ENCODE measurements around the gene CACNA1C. TPM values are rescaled to one million over a fixed set of nuclear protein-coding genes. Genes with fewer than 3 reads are reported as not detected.

The CACNA1C gene
- total RNA-seq, 1 experiment from 2014 or later, result 3.7 TPM

- TF ChIP-seq, protein P1, sequence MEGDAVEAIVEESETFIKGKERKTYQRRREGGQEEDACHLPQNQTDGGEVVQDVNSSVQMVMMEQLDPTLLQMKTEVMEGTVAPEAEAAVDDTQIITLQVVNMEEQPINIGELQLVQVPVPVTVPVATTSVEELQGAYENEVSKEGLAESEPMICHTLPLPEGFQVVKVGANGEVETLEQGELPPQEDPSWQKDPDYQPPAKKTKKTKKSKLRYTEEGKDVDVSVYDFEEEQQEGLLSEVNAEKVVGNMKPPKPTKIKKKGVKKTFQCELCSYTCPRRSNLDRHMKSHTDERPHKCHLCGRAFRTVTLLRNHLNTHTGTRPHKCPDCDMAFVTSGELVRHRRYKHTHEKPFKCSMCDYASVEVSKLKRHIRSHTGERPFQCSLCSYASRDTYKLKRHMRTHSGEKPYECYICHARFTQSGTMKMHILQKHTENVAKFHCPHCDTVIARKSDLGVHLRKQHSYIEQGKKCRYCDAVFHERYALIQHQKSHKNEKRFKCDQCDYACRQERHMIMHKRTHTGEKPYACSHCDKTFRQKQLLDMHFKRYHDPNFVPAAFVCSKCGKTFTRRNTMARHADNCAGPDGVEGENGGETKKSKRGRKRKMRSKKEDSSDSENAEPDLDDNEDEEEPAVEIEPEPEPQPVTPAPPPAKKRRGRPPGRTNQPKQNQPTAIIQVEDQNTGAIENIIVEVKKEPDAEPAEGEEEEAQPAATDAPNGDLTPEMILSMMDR (conservative IDR thresholded peaks at IDR 0.05; ENCODE audit: low read depth, low read length), result no peak
- TF ChIP-seq EZH2 (IDR thresholded peaks at IDR 0.05; ENCODE audit: borderline replicate concordance, low read depth, low read length, poor library complexity, severe bottlenecking), result no peak
- CTCF ChIA-PET, result no interaction called here
- Histone ChIP-seq H3K36me3 (ENCODE audit: insufficient read depth, low read length, poor library complexity, severe bottlenecking) (no peaks in the 10 kb centered on the region), H3K4me3 (ENCODE audit: low read depth, low read length, poor library complexity, severe bottlenecking) (no peak overlapping the region), H3K27ac (ENCODE audit: low read depth, low read length, poor library complexity, severe bottlenecking) (no peak overlapping the region), H3K9me3 (ENCODE audit: low read depth, low read length, poor library complexity, severe bottlenecking) (no peaks in the 10 kb centered on the region), H3K27me3 (replicated peaks; ENCODE audit: insufficient read depth, low read depth, low read length, poor library complexity) (no peaks in the 10 kb centered on the region), H3K4me1 (ENCODE audit: insufficient read depth, low read length, poor library complexity, severe bottlenecking) (peaks cover 11% of the 10 kb centered on the region)
- intact Hi-C loops (cut with micrococcal nuclease; ENCODE audit: unreplicated experiment), result no loop called here
- POLR2A ChIA-PET (ENCODE audit: low non-redundant PET), result no interaction called here
- no TSS peak for BruUV-seq (replicated peaks)
- DNase-seq (ENCODE audit: low spot score), result no peak
These were observed 98.6 kb downstream of the CACNA1C start for GRCh38 chr12:2151391-2151790.

GRCh38 chr12:2152134-2152533 is 99.3 kb downstream of the CACNA1C start:
- no peak overlapping the region for H3K27ac ChIP-seq (ENCODE audit: low read depth, low read length, poor library complexity, severe bottlenecking)
- POLR2A ChIA-PET (ENCODE audit: low non-redundant PET), result no interaction called here
- DNase-seq (ENCODE audit: low spot score), result no peak
- no peaks in the 10 kb centered on the region for H3K36me3 ChIP-seq (ENCODE audit: insufficient read depth, low read length, poor library complexity, severe bottlenecking)
- intact Hi-C loops (cut with micrococcal nuclease; ENCODE audit: unreplicated experiment), result no loop called here
- no peak overlapping the region for H3K4me3 ChIP-seq (ENCODE audit: low read depth, low read length, poor library complexity, severe bottlenecking)
- H3K27me3 ChIP-seq (replicated peaks; ENCODE audit: insufficient read depth, low read depth, low read length, poor library complexity), result no peaks in the 10 kb centered on the region
- H3K4me1 ChIP-seq (ENCODE audit: insufficient read depth, low read length, poor library complexity, severe bottlenecking), result peaks cover 11% of the 10 kb centered on the region
- CTCF ChIA-PET, result no interaction called here
- H3K9me3 ChIP-seq (ENCODE audit: low read depth, low read length, poor library complexity, severe bottlenecking), result no peaks in the 10 kb centered on the region
- BruUV-seq (replicated peaks), result no TSS peak
- TF ChIP-seq, protein P1 (conservative IDR thresholded peaks at IDR 0.05; ENCODE audit: low read depth, low read length), result no peak
- TF ChIP-seq EZH2 (IDR thresholded peaks at IDR 0.05; ENCODE audit: borderline replicate concordance, low read depth, low read length, poor library complexity, severe bottlenecking), result no peak

- H3K36me3 ChIP-seq (ENCODE audit: insufficient read depth, low read length, poor library complexity, severe bottlenecking), result no peaks in the 10 kb centered on the region
- no peak overlapping the region for H3K27ac ChIP-seq (ENCODE audit: low read depth, low read length, poor library complexity, severe bottlenecking)
- no peaks in the 10 kb centered on the region for H3K9me3 ChIP-seq (ENCODE audit: low read depth, low read length, poor library complexity, severe bottlenecking)
- BruUV-seq (replicated peaks), result no TSS peak
- no peaks in the 10 kb centered on the region for H3K27me3 ChIP-seq (replicated peaks; ENCODE audit: insufficient read depth, low read depth, low read length, poor library complexity)
- peaks cover 11% of the 10 kb centered on the region for H3K4me1 ChIP-seq (ENCODE audit: insufficient read depth, low read length, poor library complexity, severe bottlenecking)
- ChIA-PET CTCF (no interaction called here), POLR2A (ENCODE audit: low non-redundant PET) (no interaction called here)
- peak; percentile 8 for DNase-seq (ENCODE audit: low spot score)
- no peak overlapping the region for H3K4me3 ChIP-seq (ENCODE audit: low read depth, low read length, poor library complexity, severe bottlenecking)
- no peak for TF ChIP-seq EZH2 (IDR thresholded peaks at IDR 0.05; ENCODE audit: borderline replicate concordance, low read depth, low read length, poor library complexity, severe bottlenecking)
- TF ChIP-seq, protein P1 (conservative IDR thresholded peaks at IDR 0.05; ENCODE audit: low read depth, low read length), result no peak
- intact Hi-C loops (cut with micrococcal nuclease; ENCODE audit: unreplicated experiment), result no loop called here
These were observed 101.3 kb downstream of the CACNA1C start for GRCh38 chr12:2154050-2154449.

Data from A673 (cell line).